NT2/D1 (cell line): ENCODE results near the gene ASPSCR1.

ENCODE experiments used
- YY1 ChIP-seq: IDR thresholded peaks from 2 replicates; pipeline ENCODE4 v1.6.1; 2011; ENCODE audit not compliant: insufficient read length, insufficient read depth
- ZNF274 ChIP-seq: IDR thresholded peaks from 2 replicates; pipeline ENCODE4 v1.6.1; 2011; ENCODE audit warnings: mild to moderate bottlenecking, low read depth, low read length

GRCh38 chr17:82022981-82023446 lies 45.6 kb downstream of the ASPSCR1 start, which contains the start of gene LRRC45:
- no peak for TF ChIP-seq YY1
- no peak for TF ChIP-seq ZNF274
